Hypothalamus (tissue), 51 donors: Measurements from ENCODE around the gene PEPD.

Experiments
- DNase-seq, 51 donors: peaks; one replicate each; lab custom pipeline; 2025; lab: John Stamatoyannopoulos, UW

The PEPD gene

DNA sequence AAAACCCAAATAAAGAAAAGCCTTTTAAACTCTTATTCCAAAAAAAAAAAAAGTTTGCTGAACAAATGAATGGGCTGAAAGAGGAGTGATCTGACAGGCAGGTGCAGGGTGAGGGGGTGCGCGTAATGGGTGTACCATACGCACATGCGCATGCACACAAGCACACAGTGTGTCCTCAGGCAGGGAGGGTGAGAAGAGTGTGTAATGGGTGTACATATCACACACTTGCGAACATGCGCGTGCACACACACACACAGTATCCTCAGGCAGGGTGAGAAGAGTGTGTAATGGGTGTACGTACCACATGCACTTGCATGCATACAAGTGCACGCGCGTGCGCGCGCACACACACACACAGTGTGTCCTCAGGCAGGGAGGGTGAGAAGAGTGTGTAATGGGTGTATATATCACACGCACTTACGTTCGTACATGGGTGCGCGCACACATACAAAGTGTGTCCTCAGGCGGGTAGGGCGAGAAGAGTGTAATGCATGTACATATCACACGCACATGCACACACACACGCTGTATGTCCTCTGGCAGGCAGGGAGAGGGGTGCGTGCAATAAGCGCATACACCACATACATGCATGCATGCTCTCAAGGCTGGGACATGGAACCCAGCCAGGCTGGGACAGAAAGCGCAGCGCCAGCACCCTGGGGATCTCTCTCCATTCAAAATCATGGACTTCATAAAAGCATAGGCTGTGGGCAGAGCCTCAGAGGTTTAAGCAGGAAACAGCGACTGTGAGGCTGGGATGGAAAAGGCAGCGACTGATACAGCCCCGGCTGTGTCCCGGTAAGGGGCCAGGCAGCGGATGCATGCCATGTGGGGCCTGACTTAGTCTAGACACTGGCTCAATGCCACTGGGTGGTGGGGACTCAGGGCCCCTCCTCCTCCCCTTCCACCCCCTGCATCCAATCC, 77.7 kb downstream of the PEPD start:
- DNase-seq, result no peak

DNA sequence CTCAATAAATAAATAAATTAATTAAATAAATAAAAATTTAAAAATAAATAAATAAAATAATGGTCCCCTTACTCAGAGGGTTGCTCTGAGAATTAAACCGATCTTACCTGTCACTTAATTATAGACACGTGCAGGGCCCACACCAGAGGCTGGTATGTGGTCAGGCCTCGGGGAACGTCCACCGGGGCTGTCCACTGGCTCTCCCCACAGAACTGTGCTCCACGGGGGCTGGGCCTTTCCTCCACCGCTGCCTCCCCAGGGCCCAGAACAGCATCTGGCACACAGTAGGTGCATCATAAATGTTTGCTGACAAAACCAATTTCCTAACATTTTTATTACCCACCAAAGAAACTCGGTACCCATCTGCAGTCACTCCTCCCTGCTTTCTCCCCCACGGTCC, 78.9 kb downstream of the PEPD start:
- DNase-seq, result no peak

DNA sequence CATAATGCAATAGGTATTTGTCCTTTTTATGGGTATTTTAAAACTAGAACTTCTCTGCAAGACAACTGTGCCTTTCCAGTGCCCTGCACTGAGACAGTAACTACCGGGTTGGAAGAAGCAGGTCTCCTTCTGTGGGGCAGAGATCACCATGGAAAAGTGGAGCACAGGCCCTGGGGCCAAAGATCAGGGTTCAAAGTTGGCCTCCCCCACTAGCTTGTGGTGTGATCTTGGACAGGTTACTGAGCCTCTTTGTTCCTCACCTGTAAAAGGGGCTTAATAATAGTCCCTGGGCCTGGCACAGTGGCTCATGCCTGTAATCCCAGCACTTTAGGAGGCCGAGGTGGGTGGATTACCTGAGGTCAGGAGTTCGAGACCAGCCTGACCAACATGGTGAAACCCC, 79.8 kb downstream of the PEPD start:
- no peak for DNase-seq

- DNase-seq, result no peak
Measured at GRCh38 chr19:33441277-33441699, 80.3 kb downstream of the PEPD start.

- DNase-seq, result no peak
Measured at GRCh38 chr19:33440682-33441081, 80.9 kb downstream of the PEPD start.

GRCh38 chr19:33440241-33440640, 81.3 kb downstream of the PEPD start:
- no peak for DNase-seq

DNA sequence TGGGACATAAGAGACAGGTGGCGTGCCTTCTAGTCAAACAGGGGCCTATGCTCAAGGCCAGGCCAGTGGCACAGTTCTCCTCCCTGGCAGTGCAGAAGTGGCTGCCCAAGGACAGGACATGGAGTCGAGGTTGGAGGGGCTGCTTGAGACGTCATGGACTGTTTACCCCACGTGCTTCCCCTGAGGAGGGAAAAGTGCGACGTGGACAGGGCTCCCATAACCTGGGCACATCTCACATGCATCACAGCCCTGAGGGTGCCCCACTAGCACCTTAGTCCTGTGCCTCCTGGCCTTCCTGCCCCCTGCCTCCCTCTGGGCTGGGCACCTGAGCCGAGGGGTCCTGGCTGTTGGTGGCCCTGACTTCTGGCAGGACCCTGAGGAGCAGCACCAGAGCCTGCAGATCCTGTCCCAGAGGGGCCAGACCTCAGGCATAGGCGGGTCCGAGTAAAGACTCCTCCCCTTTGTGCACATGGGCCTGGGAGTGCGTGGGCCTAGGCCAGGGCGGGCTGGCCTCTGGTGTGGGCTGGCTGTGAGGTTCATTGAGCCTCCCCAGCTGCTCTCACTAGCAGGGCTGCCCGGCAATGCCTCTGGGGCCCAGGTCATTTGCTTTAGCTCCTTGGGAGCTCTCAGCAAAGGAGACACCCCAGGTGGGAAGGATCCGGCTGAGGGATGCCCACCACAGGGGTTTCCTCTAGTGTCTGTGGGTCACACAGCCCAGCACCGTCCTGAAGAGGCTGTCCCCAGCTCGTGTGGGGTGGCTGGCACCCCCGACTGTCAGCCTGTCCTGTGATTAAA, 82.4 kb downstream of the PEPD start:
- DNase-seq, result no peak

DNA sequence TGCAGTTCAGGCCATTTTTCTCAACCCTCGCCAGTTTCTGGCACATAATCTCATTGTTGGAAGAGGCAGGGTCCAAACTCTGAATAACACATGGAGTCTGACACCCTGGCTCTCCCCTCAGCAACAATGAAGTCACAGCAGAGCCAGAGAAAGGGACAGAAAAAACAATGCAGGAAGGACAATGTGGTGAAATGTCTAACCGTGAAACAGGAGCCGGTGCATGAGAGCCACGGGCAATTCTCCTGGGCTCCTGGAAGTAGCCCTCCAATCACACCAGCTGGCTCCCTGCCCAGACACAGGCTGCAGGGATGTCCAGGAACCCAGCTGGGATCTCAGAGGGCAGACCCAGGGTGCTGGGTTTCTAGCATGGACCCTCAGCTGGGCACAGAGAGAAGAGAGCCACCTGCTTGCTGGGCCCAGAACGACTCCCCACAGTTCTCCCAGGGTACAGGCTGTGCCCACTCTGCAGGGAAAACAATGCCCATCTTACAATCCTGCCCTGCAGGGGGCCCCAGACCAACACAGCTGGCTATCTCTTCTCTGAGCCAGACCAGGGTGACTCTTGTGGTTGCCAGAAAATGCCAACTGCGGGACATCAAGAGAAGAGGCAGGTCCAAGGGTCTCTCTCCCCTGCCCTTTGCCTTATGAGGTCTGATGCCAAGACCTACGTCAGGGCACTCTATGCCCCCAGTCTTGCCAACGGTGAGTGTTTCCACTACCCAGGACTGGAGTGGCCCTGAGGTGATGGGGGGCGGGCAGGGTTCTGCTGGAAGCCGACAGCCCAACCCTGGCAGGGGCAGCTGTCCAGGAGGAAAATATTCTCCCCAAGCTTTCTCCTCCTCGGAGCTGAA, 83.5 kb downstream of the PEPD start:
- DNase-seq, result peak in 32 of 51 donors; percentile 6 to 75 (median 37)

- no peak for DNase-seq
Measured at GRCh38 chr19:33437393-33437820, 84.2 kb downstream of the PEPD start.

GRCh38 chr19:33436360-33437345, 84.9 kb downstream of the PEPD start:
- no peak for DNase-seq

- DNase-seq, result no peak
Measured at GRCh38 chr19:33435706-33436359, 85.8 kb downstream of the PEPD start.

DNA sequence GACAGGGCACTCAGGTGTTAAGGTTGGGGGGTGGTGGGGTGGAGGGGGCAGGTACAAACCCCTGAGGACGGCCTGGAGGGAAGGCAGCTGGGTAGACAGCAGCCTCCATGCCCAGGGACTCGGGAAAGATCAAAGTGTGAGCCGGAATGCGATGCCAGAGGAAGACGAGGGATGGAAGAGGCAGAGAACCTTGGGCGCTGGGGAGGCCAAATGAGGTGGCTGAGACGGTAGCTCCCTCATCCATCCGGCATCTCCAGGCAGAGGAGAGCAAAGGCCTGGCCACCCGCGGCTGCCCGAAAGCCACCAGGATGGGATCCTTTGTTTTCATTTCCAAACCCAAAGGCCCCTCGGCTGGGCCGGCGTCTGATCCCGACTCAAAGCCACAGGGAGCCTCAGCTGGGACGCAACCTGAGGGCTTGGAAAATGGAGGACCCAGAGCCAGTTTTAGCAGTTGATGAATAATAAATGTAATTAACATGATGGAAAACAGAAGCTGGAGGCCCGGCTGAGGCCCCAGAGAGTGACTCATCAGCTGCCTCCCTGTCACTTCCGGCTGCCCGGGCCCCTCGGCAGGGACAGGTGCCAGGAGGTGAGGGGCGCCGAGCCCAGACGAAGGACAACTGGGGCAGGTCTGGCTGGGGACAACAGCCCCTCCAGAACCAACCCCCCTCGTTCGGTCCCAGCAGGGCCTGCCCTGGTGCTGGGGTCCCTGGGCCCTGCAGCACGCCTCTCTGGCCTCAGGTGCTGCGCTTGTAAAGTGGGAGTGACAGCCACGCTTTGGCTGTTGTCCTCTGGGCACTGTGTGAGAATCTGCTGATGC, 86.5 kb downstream of the PEPD start:
- no peak for DNase-seq

- DNase-seq, result no peak
Measured at GRCh38 chr19:33434069-33434885, 87.3 kb downstream of the PEPD start.

- peak in 1 of 51 donors; percentile 15 for DNase-seq
Measured at GRCh38 chr19:33432446-33433170, 89.0 kb downstream of the PEPD start.

- DNase-seq, result no peak
Measured at GRCh38 chr19:33432015-33432414, 89.6 kb downstream of the PEPD start.

- peak in 46 of 51 donors; percentile 9 to 87 (median 54) for DNase-seq
Measured at GRCh38 chr19:33430674-33431277, 90.8 kb downstream of the PEPD start.
